RWPE2 (cell line): ENCODE data around the gene COL4A2.

Experiments used
- ATAC-seq: fragments of 200-7000 bp; cut with Tn5 transposase; 3 replicates; pipeline ENCODE4 v1.9.1; 2021; ENCODE audit warnings: low read depth
- DNase-seq: peaks from one replicate; pipeline ENCODE4 v3.0.0-alpha.2; 2020; ENCODE audit warnings: low spot score
- H3K27ac ChIP-seq: fragments of 450-650 bp; 2 replicates; pipeline ENCODE4 v1.5.1; 2017; ENCODE audit warnings: mild to moderate bottlenecking; ENCODE audit not compliant: poor library complexity, severe bottlenecking
- H3K27me3 ChIP-seq: fragments of 250-450 bp; sonication (Bioruptor Pico); 2 replicates; pipeline ENCODE4 v1.5.1; 2021; ENCODE audit warnings: mild to moderate bottlenecking, moderate library complexity; ENCODE audit not compliant: insufficient read depth, poor library complexity, severe bottlenecking
- H3K36me3 ChIP-seq: fragments of 250-450 bp; sonication (Bioruptor Pico); 2 replicates; pipeline ENCODE4 v1.5.1; 2020; ENCODE audit warnings: low read depth, mild to moderate bottlenecking, moderate library complexity
- H3K4me1 ChIP-seq: fragments of 250-450 bp; sonication (Bioruptor Pico); 2 replicates; pipeline ENCODE4 v1.5.1; 2021; ENCODE audit warnings: mild to moderate bottlenecking, moderate library complexity; ENCODE audit not compliant: insufficient read depth, poor library complexity, severe bottlenecking
- H3K4me3 ChIP-seq: fragments of 250-450 bp; sonication (Bioruptor Pico); 2 replicates; pipeline ENCODE4 v1.5.1; 2021; ENCODE audit warnings: mild to moderate bottlenecking, moderate library complexity; ENCODE audit not compliant: severe bottlenecking
- H3K9me3 ChIP-seq: fragments of 250-450 bp; sonication (Bioruptor Pico); 2 replicates; pipeline ENCODE4 v1.5.1; 2021; ENCODE audit warnings: mild to moderate bottlenecking, moderate library complexity; ENCODE audit not compliant: severe bottlenecking
- TF ChIP-seq, protein P1 (sequence below): fragments of 450-650 bp; IDR thresholded peaks from one replicate; pipeline ENCODE4 v1.5.1; 2017; ENCODE audit warnings: mild to moderate bottlenecking, moderate library complexity; ENCODE audit not compliant: poor library complexity, severe bottlenecking

COL4A2 gene

DNA sequence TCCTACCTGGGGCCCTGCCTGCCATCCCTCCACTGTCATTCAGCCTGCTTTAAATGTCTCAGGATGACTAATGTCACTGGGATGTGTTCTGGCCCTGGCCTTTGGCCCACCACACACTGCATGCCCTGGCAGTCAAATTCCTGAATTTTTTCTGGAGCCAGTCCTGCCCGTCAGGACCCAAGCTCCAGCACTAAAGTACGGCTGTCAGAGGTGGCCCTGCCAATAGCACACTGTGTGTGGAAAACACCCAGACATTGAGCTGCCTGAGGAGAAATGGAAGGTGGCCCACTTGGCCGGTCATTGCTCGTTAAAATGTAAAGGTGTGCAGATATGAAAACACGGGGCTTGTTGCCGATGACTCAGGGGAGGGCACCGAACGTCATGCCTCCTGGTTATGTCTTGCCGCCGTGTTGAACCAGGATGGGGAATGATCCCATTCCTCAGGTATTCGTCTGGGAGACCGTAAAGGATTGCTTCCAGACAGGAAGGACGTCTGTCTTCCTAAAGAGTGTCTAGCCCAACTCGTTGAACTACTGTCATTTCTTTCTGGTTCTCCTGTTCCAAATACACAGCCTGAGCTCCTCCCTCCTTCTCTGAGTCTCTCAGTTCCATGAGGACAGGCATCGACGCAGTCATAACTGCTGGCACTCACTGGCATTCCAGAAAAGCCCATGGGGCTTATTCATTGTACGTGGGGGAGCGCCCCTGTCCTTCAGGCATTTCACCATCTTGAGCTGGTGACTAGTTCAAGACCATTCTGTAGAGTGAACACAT lies 40.6 kb downstream of the COL4A2 start:
- Histone ChIP-seq H3K4me3 (no peak overlapping the region), H3K4me1 (peaks cover 47% of the 10 kb centered on the region), H3K27me3 (no peaks in the 10 kb centered on the region), H3K27ac (peak overlapping the region; percentile 99), H3K36me3 (no peaks in the 10 kb centered on the region), H3K9me3 (no peaks in the 10 kb centered on the region)
- peak; percentile 66 for ATAC-seq
- TF ChIP-seq, protein P1, sequence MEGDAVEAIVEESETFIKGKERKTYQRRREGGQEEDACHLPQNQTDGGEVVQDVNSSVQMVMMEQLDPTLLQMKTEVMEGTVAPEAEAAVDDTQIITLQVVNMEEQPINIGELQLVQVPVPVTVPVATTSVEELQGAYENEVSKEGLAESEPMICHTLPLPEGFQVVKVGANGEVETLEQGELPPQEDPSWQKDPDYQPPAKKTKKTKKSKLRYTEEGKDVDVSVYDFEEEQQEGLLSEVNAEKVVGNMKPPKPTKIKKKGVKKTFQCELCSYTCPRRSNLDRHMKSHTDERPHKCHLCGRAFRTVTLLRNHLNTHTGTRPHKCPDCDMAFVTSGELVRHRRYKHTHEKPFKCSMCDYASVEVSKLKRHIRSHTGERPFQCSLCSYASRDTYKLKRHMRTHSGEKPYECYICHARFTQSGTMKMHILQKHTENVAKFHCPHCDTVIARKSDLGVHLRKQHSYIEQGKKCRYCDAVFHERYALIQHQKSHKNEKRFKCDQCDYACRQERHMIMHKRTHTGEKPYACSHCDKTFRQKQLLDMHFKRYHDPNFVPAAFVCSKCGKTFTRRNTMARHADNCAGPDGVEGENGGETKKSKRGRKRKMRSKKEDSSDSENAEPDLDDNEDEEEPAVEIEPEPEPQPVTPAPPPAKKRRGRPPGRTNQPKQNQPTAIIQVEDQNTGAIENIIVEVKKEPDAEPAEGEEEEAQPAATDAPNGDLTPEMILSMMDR = no peak
- peak; percentile 95 for DNase-seq

DNA sequence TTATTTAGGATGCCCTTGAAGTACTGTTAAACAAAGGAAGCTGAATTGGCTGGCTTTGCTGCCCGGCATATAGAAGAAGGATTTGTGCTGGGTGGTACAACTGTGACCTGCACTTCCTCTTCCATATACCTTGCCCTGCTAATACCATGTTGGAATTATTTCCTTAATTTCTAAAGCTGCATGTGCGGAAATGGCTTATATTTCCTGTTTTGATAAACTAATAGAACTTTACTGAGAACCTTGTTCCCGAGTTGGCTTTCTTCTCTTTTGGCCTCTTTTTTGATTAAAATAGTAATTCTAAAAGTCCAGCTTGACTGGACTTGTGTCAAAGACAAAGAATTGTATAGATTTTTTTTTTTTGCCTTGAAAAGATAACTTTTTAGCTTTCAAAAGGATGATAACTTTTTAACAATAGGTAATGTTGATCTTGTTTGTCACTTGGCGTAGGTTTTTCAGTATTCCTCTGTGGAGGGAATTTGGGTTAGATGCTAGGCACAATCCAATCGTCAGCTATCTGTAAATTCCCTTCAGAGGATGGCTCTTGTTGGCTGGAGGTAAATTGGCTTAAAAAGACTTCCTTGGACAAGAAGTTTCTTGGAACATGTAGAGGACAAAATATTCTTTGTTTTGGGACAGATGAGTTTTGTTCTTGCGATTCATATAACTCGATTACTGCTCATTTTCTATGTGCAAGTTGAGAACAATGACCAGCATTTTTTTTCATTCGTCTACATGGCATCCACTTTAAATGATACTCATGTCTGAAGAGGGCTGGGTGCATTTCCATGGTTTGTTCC lies 41.4 kb downstream of the COL4A2 start:
- TF ChIP-seq, protein P1 = no peak
- Histone ChIP-seq H3K4me1 (peaks cover 42% of the 10 kb centered on the region), H3K9me3 (no peaks in the 10 kb centered on the region), H3K36me3 (no peaks in the 10 kb centered on the region), H3K4me3 (no peak overlapping the region), H3K27me3 (no peaks in the 10 kb centered on the region), H3K27ac (peak overlapping the region; percentile 99)
- no peak for DNase-seq
- no peak for ATAC-seq

DNA sequence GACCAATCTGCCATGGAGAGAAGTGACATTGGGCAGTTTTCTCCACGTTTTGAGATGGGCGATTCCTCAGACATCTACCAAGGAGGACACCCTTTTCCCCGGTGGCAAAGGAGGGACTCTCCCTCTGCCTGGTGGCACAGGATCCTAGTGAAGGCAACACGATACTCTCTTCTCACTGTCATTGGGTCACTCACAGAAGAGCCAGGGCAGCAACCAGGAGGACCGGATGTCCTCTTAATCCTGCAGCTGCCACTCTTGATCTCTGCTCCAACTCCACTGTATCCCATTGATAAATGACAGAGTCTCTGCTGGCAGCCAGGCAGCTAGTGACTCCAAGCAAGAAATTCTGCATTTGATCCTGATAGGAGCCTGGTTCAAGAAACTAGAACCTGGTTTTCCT lies 42.2 kb downstream of the COL4A2 start:
- Histone ChIP-seq H3K27ac (peak overlapping the region; percentile 99), H3K4me3 (no peak overlapping the region)

DNA sequence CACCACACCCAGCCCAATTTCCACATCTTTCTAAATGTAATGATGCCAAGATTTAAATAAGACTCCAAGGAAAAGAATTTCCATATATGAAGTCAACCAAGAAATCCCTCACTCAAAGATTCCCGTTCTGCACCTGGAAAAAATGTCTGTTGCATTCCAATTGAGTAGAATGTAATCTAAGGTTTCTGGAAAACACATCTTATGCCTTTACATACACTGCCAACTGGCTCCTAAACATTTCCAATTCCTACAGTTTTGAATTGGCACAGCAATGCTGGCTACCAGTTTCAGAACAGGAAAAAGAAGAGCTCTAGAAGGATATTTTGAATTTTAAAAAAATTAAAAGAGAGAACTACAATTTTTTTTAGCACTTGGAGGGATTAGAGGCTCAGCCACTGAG lies 43.0 kb downstream of the COL4A2 start:
- peak overlapping the region; percentile 99 for H3K27ac ChIP-seq
- H3K9me3 ChIP-seq = no peaks in the 10 kb centered on the region
- ATAC-seq (no peak), DNase-seq (no peak)
- H3K36me3 ChIP-seq = no peaks in the 10 kb centered on the region
- no peak overlapping the region for H3K4me3 ChIP-seq
- TF ChIP-seq, protein P1 = no peak
- H3K27me3 ChIP-seq = no peaks in the 10 kb centered on the region
- H3K4me1 ChIP-seq = peaks cover 39% of the 10 kb centered on the region

More for the DNA sequence above, 42.2 kb downstream of the COL4A2 start:
- Histone ChIP-seq H3K27me3 (no peaks in the 10 kb centered on the region), H3K36me3 (no peaks in the 10 kb centered on the region), H3K9me3 (no peaks in the 10 kb centered on the region), H3K4me1 (peaks cover 38% of the 10 kb centered on the region)
- no peak for ATAC-seq
- TF ChIP-seq, protein P1 = no peak
- DNase-seq = no peak

DNA sequence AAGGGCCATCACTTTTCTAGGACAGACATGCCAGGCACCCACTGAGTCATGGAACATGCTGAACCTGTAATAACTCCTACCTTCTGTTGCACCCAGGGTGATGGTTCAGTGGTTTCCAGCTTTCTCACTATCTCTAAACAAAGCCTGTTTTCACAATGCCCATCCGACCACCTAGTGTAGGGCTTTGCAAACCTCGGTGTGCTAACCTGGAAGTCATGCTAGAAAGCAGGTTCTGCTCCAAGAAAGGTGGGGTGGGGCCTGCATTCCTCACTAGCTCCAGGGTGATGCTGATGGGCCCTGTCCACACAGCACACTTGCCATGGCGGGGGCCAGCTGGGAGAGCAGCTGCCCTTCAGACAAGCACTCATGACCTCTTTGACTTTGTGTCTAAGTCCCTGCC lies 43.4 kb downstream of the COL4A2 start:
- peak overlapping the region; percentile 99 for H3K27ac ChIP-seq

More for the DNA sequence above, 43.4 kb downstream of the COL4A2 start:
- Histone ChIP-seq H3K27me3 (no peaks in the 10 kb centered on the region), H3K4me1 (peaks cover 37% of the 10 kb centered on the region), H3K4me3 (no peak overlapping the region), H3K36me3 (no peaks in the 10 kb centered on the region), H3K9me3 (no peaks in the 10 kb centered on the region)
- no peak for DNase-seq
- ATAC-seq = no peak
- TF ChIP-seq, protein P1 = no peak
